HG02938 (cell line): ENCODE data around the gene POGZ.
"Not testable (repeated sequence)": the region's sequence is repeated elsewhere in the genome, so short reads cannot be mapped to it uniquely, and the experiment has no call there.

Experiments
- ATAC-seq: cut with Tn5 transposase; IDR thresholded peaks from one replicate; pipeline ENCODE4 v1.9.1; 2021; ENCODE audit warnings: mild to moderate bottlenecking, moderate library complexity; ENCODE audit not compliant: unreplicated experiment

POGZ gene

GRCh38 chr1:151478140-151478812, 19.0 kb upstream of the POGZ start:
- ATAC-seq, result no peak

- no peak for ATAC-seq
Measured at GRCh38 chr1:151477066-151477465, 17.8 kb upstream of the POGZ start.

- no peak for ATAC-seq
Measured at GRCh38 chr1:151476083-151476482, 16.8 kb upstream of the POGZ start.

DNA sequence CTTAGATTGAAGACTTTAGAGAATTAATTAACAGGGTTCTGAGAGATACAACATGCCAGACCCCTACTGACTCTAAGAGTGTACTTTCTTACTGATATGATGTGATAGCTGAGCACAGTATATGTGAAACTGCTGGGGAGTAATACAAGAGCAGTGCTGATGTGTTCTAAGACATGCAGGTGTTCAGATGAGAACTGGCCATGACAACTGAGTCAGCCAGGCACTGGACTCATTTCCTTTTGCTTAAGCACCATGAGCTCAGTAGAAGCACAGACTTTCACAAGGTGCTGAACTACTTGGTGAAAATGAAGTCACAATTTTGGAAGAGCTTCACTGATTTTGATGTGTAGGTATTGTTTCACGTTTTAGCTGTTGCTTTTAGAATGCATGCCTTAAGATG, 15.9 kb upstream of the POGZ start:
- peak; percentile 65 for ATAC-seq

DNA sequence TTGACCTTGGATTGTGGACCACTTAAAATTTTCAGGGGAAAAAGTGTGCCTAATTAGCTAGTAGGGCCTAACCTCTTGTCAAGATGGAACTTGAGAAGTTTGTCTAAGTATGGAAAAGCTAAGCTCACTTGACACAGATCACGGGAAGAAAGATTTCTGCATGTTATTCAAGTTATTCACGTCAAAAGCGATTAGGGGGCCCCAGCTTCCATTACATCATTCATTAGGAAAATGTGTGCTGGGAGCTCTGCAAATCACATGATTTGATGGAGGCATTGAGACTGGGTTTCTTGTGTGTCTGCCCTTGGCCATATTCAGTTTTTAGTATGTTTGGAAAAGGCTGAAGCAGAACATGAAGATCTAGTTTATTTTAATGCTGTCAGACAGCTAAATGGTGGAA, 15.5 kb upstream of the POGZ start:
- no peak for ATAC-seq

DNA sequence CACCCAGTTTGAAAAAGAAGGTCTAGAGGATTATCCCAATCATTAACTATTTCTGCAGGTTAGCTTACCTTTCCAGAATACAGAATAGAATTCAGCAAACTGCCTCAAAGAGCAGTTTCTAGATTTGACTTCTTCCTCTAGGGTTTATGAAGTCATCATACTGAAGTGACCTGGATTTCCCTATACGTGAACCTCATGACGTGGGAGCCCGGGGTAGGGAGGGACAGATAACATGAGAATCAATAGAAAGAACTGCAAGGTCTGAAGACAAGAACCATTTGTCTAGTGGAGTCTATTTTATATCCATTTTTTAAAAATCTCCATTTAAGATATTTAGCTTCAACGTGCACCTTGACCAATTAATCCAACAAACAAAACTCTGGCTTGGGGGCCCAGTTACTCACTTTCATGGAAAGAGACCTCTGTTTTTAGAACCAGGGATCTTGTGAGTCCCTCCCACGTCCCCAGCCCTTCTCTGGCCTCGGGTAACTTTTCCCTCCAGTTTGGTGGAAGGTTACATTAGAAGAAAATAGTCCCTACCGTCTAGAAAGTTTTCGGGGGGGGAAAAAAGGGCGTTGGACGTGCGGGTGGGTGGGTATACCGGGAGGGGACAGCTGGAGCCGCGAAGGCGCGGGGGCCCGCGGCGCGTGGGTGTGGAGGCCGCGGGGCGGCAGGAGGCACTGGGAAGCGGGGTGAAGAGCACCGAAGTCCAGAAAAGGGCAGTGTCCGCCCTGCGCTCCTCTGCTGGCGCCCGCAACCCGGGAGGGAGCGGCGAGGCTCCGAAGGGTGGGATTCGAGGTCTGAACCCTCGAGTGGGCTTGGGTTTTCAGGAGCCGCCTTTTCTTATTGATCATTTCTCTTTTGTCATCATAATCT, 13.8 kb upstream of the POGZ start:
- no peak for ATAC-seq

DNA sequence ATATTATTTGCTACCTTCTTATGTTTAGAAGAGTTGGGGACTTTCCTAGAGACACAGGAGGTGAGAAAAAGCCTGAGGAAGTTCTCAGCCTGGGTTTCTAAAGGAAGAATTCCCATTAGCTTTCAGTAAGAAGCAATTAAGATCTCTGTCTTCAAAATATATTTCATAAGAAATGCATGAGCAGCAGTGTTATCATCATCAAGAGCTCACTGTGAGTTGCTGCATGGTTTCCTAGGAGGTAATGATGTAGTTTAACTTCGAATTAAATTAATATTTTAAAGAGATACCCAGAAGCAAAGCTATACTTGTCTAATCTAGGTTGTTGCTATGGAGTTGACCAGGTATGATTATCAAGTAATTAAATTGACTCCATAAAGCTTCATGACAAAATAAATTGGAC, 5.7 kb upstream of the POGZ start:
- no peak for ATAC-seq

- no peak for ATAC-seq
Measured at GRCh38 chr1:151461694-151462093, 2.4 kb upstream of the POGZ start.

DNA sequence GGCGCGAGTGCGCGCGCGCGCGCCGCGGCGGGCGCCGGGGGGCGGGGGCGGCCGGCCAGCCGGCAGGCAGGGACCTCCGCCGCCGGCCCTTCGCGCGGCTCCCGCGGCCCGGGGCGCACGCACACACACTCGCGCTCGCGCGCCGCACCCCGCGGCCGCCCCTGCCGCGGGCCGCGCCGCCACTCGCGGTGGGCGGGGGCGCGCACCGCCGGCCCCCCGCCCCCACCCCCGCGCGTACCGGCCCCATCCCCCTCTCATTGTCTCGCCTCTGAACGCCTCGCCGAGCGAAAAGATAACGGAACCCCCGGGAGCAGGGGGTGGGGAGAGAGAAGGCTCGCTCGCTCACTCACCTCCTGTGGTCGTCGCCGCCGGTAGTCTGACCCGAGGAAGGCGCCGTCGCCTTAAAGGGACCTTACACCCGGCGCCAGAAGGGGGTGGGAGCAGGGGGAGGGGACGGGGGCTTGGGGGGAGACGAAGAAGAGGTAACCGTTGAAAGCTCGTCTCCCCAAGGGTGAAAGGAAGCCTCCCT, 428 bp downstream of the POGZ start:
- ATAC-seq, result peak; percentile 29

DNA sequence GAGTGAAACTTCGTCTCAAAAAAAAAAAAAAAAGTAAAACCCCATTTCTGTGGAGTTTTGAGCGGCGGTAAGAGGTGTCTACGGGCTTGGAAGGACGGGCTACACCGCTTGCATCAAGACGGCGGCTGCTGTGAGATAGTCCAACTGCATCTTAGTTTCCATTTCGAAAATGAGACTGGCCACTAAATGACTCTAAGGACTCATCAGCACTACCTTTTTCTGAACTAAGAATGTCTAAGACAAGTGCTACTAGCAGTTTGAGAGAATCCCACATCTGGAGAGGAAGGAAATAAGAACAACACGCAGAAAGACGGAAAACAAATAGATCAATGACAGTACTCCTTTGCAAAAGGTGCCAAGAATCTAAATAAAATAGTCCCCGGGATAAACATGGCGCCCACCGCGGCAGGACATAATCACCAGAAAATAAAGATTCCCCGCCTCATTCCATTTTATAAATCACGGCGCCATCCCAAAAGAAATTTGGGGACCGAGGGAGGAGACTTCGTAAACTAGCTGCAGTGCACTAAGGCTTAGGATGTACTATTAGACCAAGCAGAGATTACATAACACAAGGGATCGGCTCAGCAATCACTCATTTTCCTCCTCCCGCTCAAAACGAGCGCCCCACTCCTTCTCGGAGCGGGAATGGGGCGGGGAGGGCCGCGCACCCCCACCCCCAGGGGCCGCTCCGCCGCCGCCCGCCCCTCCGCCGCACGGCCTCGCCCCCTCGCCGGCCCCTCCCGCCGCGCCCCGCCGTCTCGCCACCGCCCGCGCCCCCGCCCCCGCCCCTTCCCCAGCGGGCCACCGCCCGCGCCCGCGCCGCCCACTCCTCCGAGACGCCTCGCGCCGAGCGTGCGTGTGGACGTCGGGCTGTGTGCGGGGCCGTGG, 1.1 kb downstream of the POGZ start:
- no peak for ATAC-seq

- no peak for ATAC-seq
Measured at GRCh38 chr1:151455966-151456365, 3.3 kb downstream of the POGZ start.

GRCh38 chr1:151455231-151455630, 4.1 kb downstream of the POGZ start:
- no peak for ATAC-seq

DNA sequence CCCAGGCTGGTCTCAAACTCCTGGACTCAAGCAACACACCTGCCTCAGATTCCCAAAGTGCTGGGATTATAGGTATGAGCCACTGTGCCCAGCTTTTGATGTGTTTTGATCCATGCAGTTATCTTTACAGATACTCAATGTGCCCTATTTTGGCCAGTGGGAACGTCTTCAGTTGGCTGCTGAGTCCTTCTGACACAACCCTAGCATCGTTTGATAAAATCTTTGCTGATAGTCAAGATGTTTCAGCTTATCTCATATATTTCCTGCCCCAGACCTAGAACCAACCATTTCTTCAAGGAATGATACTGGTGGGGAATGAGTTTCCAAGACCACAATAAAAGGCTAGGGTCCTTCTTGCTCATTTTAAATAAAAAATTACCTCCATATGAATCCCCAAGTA, 11.6 kb downstream of the POGZ start:
- ATAC-seq, result no peak

GRCh38 chr1:151444783-151445177, 14.5 kb downstream of the POGZ start:
- ATAC-seq, result no peak

GRCh38 chr1:151443846-151444782, 15.2 kb downstream of the POGZ start:
- no peak for ATAC-seq

DNA sequence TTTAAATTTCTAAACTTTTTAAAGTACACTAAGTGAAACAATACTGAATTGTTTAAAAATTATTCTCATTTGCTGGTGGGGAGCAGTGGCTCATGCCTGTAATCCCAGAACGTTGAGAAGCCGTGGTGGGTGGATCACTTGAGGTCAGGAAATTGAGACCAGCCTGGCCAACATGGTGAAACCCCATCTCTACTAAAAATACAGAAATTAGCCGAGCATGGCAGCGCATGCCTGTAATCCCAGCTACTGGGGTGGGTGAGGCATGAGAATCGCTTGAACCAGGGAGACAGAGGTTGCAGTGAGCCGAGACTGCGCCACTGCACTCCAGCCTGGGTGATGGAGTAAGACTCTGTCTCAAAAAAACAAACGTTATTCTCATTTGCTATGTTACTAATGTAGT, 21.9 kb downstream of the POGZ start:
- ATAC-seq, result not testable (repeated sequence)

- ATAC-seq, result no peak
Measured at GRCh38 chr1:151436985-151437384, 22.3 kb downstream of the POGZ start.

- ATAC-seq, result no peak
Measured at GRCh38 chr1:151435174-151435573, 24.1 kb downstream of the POGZ start.

- ATAC-seq, result not testable (repeated sequence)
Measured at GRCh38 chr1:151433827-151434226, 25.5 kb downstream of the POGZ start.

DNA sequence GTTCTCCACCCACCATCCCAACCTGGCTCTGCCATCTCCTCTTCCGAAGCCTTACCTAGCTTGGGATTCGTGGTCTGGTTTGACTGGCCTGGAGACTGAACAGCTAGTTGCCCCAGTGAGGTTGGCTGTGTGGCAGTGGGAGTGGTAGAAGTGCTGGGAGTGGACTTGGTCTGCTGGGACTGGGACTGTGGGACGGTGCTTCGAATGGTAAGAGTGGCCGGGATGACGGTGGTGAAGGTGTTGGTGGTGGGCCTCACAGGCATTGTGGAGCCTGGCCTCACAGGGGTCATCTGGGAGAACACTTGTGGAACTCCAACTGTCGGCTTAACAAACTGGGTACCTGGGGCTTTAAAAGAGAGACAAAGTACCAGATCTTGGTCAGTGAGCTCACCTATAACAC, 31.2 kb downstream of the POGZ start:
- no peak for ATAC-seq
